Lower leg skin (tissue), 4 donors: Measurements from ENCODE around the gene CPLANE1. TPM values are rescaled to one million over a fixed set of nuclear protein-coding genes. Genes with fewer than 3 reads are reported as not detected.

Experiments
- DNase-seq, 2 donors: peaks; one replicate each; pipeline ENCODE4 v3.0.0-alpha.2; 2019; ENCODE audit warnings: low spot score in 2 of 2
- H3K4me3 ChIP-seq: fragments of 200-600 bp; sonication (generic); 2 replicates; pipeline ENCODE4 v1.5.1; 2017; ENCODE audit warnings: mild to moderate bottlenecking, low read depth; ENCODE audit not compliant: poor library complexity, severe bottlenecking
- POLR2A ChIP-seq, 2 donors: fragments of 450-650 bp; IDR thresholded peaks; one replicate each; pipeline ENCODE4 v1.6.1; 2016 to 2017; ENCODE audit warnings: antibody characterized with exemption in 2 of 2, mild to moderate bottlenecking in 1 of 2, moderate library complexity in 1 of 2
- WGBS, 2 donors: methylation state at CpG; one replicate each; pipeline ENCODE4 v1.1.5; 2018; 5-methylcytosine and 5-hydroxymethylcytosine counted together
- intact Hi-C: fragments of 100-400 bp; cut with DNase I; formaldehyde crosslinking; loops from one replicate; pipeline ENCODE4 v1.15.0; 2023; ENCODE audit warnings: low total_unique reads
- total RNA-seq, 4 donors: library from RNA; depleted of rRNA; stranded (reverse); fragments of >200 nt; gene quantifications; one replicate each; pipeline ENCODE4 v1.1.0, GENCODE V29; 2016
- TF ChIP-seq, protein P1 (sequence below), 3 donors: fragments of 450-650 bp; IDR thresholded peaks; one replicate each; pipeline ENCODE4 v1.5.1; 2016; ENCODE audit warnings: antibody characterized with exemption in 3 of 3, mild to moderate bottlenecking in 3 of 3, moderate library complexity in 2 of 3

Gene CPLANE1
- total RNA-seq, 4 donors from 2014 or later = 6.4 to 12.0 (median 9.7) TPM

DNA sequence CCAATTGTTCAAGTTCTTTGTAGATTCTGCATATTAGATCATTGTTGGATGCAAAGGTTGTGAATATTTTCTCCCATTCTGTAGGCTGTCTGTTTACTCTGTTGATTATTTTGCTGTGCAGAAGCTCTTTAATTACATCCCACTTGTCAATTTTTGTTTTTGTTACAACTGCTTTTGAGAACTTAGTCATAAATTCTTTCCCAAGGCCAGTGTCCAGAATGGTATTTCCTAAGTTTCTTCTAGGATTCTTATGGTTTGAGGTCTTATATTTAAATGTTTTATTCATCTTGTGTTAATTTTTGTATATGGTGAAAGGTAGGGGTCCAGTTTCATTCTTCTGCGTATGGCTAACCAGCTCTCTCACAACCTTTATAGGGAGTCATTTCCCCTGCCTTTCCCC, 116.5 kb downstream of the CPLANE1 start:
- WGBS, 2 donors = 96 to 97% methylated on average over 1 of the region's 1 CpG
- no peak overlapping the region for H3K4me3 ChIP-seq
- DNase-seq = no peak
- TF ChIP-seq POLR2A (IDR thresholded peaks at IDR 0.05) = no peak
- TF ChIP-seq, protein P1, sequence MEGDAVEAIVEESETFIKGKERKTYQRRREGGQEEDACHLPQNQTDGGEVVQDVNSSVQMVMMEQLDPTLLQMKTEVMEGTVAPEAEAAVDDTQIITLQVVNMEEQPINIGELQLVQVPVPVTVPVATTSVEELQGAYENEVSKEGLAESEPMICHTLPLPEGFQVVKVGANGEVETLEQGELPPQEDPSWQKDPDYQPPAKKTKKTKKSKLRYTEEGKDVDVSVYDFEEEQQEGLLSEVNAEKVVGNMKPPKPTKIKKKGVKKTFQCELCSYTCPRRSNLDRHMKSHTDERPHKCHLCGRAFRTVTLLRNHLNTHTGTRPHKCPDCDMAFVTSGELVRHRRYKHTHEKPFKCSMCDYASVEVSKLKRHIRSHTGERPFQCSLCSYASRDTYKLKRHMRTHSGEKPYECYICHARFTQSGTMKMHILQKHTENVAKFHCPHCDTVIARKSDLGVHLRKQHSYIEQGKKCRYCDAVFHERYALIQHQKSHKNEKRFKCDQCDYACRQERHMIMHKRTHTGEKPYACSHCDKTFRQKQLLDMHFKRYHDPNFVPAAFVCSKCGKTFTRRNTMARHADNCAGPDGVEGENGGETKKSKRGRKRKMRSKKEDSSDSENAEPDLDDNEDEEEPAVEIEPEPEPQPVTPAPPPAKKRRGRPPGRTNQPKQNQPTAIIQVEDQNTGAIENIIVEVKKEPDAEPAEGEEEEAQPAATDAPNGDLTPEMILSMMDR (IDR thresholded peaks at IDR 0.05) = no peak
- intact Hi-C loops = no loop called here

DNA sequence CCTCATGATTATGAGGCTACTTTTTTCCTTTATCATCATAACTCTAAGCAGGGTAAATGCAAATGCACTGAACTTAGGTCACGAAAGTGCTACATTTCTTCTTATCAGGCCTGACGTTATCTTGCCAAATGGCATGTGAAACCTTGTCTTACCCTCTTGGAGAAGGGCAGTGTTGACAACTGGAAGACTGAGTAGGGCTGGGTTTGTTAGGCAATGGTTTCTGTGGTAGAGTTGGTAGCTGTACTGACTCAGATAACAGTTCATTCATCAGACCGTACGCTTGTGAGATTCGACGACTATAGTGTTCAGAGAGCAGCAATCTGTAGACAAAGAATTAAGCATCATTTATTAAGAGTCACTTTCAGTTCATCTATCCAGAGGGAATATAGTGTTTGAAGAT, 127.7 kb downstream of the CPLANE1 start:
- no peak for DNase-seq
- H3K4me3 ChIP-seq = no peak overlapping the region
- intact Hi-C loops = no loop called here
- WGBS, 2 donors = 90 to 96% methylated on average over 6 of the region's 6 CpGs
- TF ChIP-seq, protein P1 (IDR thresholded peaks at IDR 0.05) = no peak
- no peak for TF ChIP-seq POLR2A (IDR thresholded peaks at IDR 0.05)

DNA sequence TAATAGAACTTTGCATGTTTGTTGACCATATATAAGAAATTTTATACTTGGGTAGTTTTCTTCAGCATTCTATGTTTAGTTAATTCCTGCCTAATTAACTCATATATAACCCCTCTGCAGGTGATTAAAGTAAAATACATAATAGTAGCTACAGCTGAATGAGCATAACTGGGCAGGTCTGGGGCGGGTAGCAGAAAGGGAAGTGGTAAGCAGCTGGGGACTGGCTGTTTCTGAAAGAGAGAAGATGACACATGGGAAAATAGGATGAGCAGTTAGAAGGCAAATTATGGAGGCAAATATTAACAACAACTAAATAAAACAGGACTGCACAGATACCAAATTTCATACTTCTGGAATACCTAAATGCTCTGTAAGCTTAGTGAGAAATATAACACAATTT, 128.1 kb downstream of the CPLANE1 start:
- no peak for DNase-seq
- 96 to 100% methylated on average over 1 of the region's 1 CpG for WGBS, 2 donors
- no peak for TF ChIP-seq POLR2A (IDR thresholded peaks at IDR 0.05)
- TF ChIP-seq, protein P1 (IDR thresholded peaks at IDR 0.05) = no peak
- no peak overlapping the region for H3K4me3 ChIP-seq
- intact Hi-C loops = no loop called here

DNA sequence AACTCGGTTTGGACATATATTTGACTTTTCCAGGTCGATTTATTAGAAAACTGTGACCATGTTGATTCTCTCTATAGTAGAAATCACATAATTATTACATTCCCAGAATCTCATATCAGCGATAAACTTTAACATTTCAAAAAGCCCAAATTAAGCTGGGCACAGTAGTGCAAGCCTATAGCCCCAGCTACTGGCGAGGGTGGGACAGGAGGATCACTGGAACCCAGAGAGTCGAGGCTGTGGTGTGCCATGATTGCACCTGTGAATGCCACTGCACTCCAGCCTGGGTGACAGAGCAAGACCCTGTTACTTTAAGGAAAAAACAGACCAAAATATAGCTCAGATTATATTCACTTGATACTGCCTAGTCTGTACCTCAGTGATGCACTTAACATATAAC, 128.9 kb downstream of the CPLANE1 start:
- WGBS, 2 donors = 92 to 94% methylated on average over 5 of the region's 5 CpGs
- no peak for DNase-seq
- TF ChIP-seq, protein P1 (IDR thresholded peaks at IDR 0.05) = no peak
- TF ChIP-seq POLR2A (IDR thresholded peaks at IDR 0.05) = no peak
- no peak overlapping the region for H3K4me3 ChIP-seq
- intact Hi-C loops = loop anchor here (1.0 kb wide), 1 partner anchor 42 kb away; no protein-coding TSS in a partner anchor

DNA sequence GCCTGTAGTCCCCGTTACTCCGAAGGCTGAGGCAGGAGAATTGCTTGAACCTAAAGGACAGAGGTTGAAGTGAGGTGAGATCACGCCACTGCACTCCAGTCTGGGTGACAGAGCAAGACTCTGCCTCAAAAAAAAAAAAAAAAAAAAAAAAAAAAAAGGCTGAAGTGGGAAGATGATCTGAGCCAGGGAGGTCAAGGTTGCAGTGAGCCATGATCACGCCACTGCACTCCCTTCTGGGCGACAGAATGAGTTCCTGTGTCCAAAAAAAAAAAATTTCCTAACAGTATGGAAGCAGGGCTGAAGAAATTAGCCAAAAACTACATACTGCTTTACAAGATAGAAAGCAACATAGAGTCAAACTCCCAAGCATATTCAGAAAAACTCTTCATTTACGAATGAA, 132.8 kb downstream of the CPLANE1 start:
- TF ChIP-seq, protein P1 (IDR thresholded peaks at IDR 0.05) = no peak
- TF ChIP-seq POLR2A (IDR thresholded peaks at IDR 0.05) = no peak
- 95 to 98% methylated on average over 6 of the region's 6 CpGs for WGBS, 2 donors
- H3K4me3 ChIP-seq = no peak overlapping the region
- intact Hi-C loops = no loop called here
- DNase-seq = no peak

DNA sequence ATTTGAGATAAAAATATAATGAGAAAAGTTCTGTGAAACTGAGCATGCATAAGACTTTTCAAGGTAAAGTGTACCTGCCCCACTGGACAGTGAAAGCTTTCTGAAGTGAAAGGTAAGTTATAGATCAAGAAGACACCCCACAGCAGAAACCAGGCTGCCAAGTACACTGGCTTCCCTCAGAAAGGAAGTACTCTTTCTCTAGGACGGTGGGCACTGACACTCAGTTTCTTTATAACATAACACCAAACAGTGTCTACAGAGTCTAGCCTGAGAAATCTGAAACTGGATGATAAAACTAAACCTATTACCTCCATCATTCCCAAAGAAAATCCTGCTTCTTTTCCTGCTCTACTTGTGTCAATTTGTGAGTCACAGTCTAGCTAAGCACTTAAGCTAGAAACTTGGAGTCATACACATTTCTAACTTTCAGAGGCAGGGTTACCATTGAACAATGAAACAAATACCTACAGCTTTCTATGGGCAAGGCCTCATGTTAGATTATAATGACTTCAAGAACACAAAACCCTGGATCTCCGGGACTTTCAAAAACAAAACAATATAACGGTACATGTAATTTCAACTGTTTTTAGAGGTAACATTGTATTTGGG, 136.7 kb downstream of the CPLANE1 start:
- H3K4me3 ChIP-seq = no peak overlapping the region
- no peak for DNase-seq
- intact Hi-C loops = no loop called here
- TF ChIP-seq POLR2A (IDR thresholded peaks at IDR 0.05) = no peak
- TF ChIP-seq, protein P1 (IDR thresholded peaks at IDR 0.05) = no peak
- 89 to 98% methylated on average over 3 of the region's 3 CpGs for WGBS, 2 donors
